HepG2 (cell line): ENCODE measurements around the gene ZNF586. TPM values are rescaled to one million over a fixed set of nuclear protein-coding genes. Genes with fewer than 3 reads are reported as not detected.

Experiments
- ATF1 ChIP-seq: IDR thresholded peaks from 2 replicates; pipeline ENCODE4 v1.6.1; 2016; ENCODE audit warnings: mild to moderate bottlenecking, control low read depth
- GATAD1 ChIP-seq: IDR thresholded peaks from 2 replicates; pipeline ENCODE4 v1.6.1; 2016; ENCODE audit warnings: missing genetic modification reagents, missing compliant biosample characterization
- MYNN ChIP-seq: sonication (generic); formaldehyde crosslinking; IDR thresholded peaks from 2 replicates; pipeline ENCODE4 v1.4.0; 2020; ENCODE audit warnings: mild to moderate bottlenecking, low read depth, missing genetic modification reagents
- NFIB ChIP-seq: sonication (generic); formaldehyde crosslinking; IDR thresholded peaks from 2 replicates; pipeline ENCODE4 v1.9.0; 2021; ENCODE audit warnings: missing genetic modification reagents, mild to moderate bottlenecking, borderline replicate concordance
- SKI ChIP-seq: fragments of 450-650 bp; IDR thresholded peaks from one replicate; pipeline ENCODE4 v1.6.1; 2018; ENCODE audit warnings: mild to moderate bottlenecking; ENCODE audit not compliant: partially characterized antibody
- ZNF235 ChIP-seq: sonication (generic); formaldehyde crosslinking; IDR thresholded peaks from 2 replicates; pipeline ENCODE4 v1.8.1; 2023; ENCODE audit warnings: mild to moderate bottlenecking, missing genetic modification reagents, borderline replicate concordance
- ZNF333 ChIP-seq: sonication (generic); formaldehyde crosslinking; IDR thresholded peaks from 2 replicates; pipeline ENCODE4 v1.4.0; 2020; ENCODE audit warnings: mild to moderate bottlenecking, missing genetic modification reagents, borderline replicate concordance
- ZNF589 ChIP-seq: sonication (generic); formaldehyde crosslinking; conservative IDR thresholded peaks from 2 replicates; pipeline ENCODE4 v1.8.0; 2022; ENCODE audit warnings: mild to moderate bottlenecking, moderate library complexity, missing genetic modification reagents
- polyA plus RNA-seq, 8 experiments: library from polyadenylated mRNA; depleted of rRNA in 3 of 8; stranded (reverse) in 7 of 8; unstranded in 1 of 8; fragments of >200 nt; fragmentation: Illumina TruSeq in 4 of 8; extraction: Trizol in 4 of 8; gene quantifications; 2 replicates each; pipeline versions ENCODE4 v1.2.1 to v1.2.3, GENCODE V29; 2011 to 2016; ENCODE audit warnings: low read depth in 4 of 8, missing spikeins in 1 of 8, mixed read lengths in 1 of 8; ENCODE audit not compliant: insufficient read depth in 1 of 8
- total RNA-seq, 5 experiments: library from RNA; depleted of rRNA; stranded (reverse); fragments of >200 nt; fragmentation: Illumina TruSeq; extraction: Trizol; gene quantifications; 2 replicates each; pipeline ENCODE4 v1.2.3, GENCODE V29; 2016; ENCODE audit warnings: low read depth in 1 of 5
- TF ChIP-seq, protein P1 (sequence below): sonication (generic); formaldehyde crosslinking; IDR thresholded peaks from 2 replicates; pipeline ENCODE4 v1.5.0; 2020; ENCODE audit warnings: mild to moderate bottlenecking, missing genetic modification reagents
- TF ChIP-seq, protein P2 (sequence below): sonication (generic); formaldehyde crosslinking; IDR thresholded peaks from 2 replicates; pipeline ENCODE4 v1.5.0; 2020; ENCODE audit warnings: missing genetic modification reagents
- TF ChIP-seq, protein P3 (sequence below): sonication (generic); formaldehyde crosslinking; conservative IDR thresholded peaks from 2 replicates; pipeline ENCODE4 v1.5.0; 2020; ENCODE audit warnings: missing genetic modification reagents
- TF ChIP-seq, protein P4 (sequence below): sonication (generic); formaldehyde crosslinking; IDR thresholded peaks from 2 replicates; pipeline ENCODE4 v1.4.0; 2020; ENCODE audit warnings: missing genetic modification reagents, borderline replicate concordance
- TF ChIP-seq, protein P5 (sequence below): sonication (generic); formaldehyde crosslinking; IDR thresholded peaks from 2 replicates; pipeline ENCODE4 v1.4.0; 2020; ENCODE audit warnings: low read depth, mild to moderate bottlenecking, missing genetic modification reagents
- TF ChIP-seq, protein P6 (sequence below): conservative IDR thresholded peaks from 2 replicates; pipeline ENCODE4 v1.6.1; 2018; ENCODE audit warnings: missing genetic modification reagents

The ZNF586 gene
- total and polyA plus RNA-seq, 2 of the 13 experiments (the other 11 are each of a cell fraction or from before 2014, with no cell fraction given), result 0.50 to 3.4 TPM

DNA sequence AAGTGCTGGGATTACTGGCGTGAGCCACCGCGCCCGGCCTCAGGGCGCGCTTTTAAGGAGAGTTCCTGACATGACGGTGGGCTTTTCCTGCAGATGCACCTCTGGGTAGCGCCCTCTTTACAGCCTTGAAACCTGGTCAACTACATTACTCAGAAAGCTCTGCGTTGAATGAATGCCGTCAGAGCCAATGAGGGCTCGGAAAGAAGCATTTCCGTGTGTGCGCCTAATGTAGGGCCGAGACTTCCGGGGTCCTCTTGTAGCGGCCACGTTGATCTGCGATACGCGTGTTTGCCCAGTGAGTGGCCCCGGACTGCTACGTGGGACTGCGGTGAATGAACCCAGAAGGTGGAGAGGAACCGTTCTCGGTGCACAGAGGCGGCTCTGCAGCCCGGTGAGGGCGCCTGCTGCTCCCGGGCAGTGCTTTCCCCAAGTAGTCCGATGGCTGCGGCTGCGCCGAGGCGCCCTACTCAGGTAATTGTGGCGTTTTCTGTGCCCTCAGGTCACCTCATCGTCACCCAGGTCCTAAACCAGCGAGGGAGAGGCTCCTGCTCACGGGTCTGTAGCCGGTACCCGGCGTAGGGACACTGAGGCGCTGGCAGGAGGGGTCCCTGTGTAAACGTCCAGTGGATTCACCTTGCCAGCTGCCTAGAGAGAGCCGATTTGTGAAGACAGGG, 50.1 kb downstream of the ZNF586 start (continued):
- TF ChIP-seq, protein P1, sequence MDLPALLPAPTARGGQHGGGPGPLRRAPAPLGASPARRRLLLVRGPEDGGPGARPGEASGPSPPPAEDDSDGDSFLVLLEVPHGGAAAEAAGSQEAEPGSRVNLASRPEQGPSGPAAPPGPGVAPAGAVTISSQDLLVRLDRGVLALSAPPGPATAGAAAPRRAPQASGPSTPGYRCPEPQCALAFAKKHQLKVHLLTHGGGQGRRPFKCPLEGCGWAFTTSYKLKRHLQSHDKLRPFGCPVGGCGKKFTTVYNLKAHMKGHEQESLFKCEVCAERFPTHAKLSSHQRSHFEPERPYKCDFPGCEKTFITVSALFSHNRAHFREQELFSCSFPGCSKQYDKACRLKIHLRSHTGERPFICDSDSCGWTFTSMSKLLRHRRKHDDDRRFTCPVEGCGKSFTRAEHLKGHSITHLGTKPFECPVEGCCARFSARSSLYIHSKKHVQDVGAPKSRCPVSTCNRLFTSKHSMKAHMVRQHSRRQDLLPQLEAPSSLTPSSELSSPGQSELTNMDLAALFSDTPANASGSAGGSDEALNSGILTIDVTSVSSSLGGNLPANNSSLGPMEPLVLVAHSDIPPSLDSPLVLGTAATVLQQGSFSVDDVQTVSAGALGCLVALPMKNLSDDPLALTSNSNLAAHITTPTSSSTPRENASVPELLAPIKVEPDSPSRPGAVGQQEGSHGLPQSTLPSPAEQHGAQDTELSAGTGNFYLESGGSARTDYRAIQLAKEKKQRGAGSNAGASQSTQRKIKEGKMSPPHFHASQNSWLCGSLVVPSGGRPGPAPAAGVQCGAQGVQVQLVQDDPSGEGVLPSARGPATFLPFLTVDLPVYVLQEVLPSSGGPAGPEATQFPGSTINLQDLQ, result peak; percentile 30; the same call in 1 of the 2 replicates
- TF ChIP-seq, protein P2, sequence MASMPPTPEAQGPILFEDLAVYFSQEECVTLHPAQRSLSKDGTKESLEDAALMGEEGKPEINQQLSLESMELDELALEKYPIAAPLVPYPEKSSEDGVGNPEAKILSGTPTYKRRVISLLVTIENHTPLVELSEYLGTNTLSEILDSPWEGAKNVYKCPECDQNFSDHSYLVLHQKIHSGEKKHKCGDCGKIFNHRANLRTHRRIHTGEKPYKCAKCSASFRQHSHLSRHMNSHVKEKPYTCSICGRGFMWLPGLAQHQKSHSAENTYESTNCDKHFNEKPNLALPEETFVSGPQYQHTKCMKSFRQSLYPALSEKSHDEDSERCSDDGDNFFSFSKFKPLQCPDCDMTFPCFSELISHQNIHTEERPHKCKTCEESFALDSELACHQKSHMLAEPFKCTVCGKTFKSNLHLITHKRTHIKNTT, result no peak
- TF ChIP-seq ZNF235 (peak; percentile 38; the same call in 1 of the 2 replicates), MYNN (CRISPR knock-in tag) (no peak), ATF1 (CRISPR knock-in tag) (peak; percentile 58), NFIB (CRISPR knock-in tag) (no peak), GATAD1 (CRISPR knock-in tag) (peak; percentile 88), ZNF589 (CRISPR knock-in tag) (no peak), ZNF333 (CRISPR knock-in tag) (0 out of 2 replicates have a peak, but pooled peaks have one; percentile 43), SKI (no peak)
- TF ChIP-seq, protein P3, sequence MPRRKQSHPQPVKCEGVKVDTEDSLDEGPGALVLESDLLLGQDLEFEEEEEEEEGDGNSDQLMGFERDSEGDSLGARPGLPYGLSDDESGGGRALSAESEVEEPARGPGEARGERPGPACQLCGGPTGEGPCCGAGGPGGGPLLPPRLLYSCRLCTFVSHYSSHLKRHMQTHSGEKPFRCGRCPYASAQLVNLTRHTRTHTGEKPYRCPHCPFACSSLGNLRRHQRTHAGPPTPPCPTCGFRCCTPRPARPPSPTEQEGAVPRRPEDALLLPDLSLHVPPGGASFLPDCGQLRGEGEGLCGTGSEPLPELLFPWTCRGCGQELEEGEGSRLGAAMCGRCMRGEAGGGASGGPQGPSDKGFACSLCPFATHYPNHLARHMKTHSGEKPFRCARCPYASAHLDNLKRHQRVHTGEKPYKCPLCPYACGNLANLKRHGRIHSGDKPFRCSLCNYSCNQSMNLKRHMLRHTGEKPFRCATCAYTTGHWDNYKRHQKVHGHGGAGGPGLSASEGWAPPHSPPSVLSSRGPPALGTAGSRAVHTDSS (CRISPR knock-in tag), result no peak
- TF ChIP-seq, protein P4, sequence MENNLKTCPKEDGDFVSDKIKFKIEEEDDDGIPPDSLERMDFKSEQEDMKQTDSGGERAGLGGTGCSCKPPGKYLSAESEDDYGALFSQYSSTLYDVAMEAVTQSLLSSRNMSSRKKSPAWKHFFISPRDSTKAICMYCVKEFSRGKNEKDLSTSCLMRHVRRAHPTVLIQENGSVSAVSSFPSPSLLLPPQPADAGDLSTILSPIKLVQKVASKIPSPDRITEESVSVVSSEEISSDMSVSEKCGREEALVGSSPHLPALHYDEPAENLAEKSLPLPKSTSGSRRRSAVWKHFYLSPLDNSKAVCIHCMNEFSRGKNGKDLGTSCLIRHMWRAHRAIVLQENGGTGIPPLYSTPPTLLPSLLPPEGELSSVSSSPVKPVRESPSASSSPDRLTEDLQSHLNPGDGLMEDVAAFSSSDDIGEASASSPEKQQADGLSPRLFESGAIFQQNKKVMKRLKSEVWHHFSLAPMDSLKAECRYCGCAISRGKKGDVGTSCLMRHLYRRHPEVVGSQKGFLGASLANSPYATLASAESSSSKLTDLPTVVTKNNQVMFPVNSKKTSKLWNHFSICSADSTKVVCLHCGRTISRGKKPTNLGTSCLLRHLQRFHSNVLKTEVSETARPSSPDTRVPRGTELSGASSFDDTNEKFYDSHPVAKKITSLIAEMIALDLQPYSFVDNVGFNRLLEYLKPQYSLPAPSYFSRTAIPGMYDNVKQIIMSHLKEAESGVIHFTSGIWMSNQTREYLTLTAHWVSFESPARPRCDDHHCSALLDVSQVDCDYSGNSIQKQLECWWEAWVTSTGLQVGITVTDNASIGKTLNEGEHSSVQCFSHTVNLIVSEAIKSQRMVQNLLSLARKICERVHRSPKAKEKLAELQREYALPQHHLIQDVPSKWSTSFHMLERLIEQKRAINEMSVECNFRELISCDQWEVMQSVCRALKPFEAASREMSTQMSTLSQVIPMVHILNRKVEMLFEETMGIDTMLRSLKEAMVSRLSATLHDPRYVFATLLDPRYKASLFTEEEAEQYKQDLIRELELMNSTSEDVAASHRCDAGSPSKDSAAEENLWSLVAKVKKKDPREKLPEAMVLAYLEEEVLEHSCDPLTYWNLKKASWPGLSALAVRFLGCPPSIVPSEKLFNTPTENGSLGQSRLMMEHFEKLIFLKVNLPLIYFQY (CRISPR knock-in tag), result peak; percentile 16; the same call in 1 of the 2 replicates
- TF ChIP-seq, protein P5, sequence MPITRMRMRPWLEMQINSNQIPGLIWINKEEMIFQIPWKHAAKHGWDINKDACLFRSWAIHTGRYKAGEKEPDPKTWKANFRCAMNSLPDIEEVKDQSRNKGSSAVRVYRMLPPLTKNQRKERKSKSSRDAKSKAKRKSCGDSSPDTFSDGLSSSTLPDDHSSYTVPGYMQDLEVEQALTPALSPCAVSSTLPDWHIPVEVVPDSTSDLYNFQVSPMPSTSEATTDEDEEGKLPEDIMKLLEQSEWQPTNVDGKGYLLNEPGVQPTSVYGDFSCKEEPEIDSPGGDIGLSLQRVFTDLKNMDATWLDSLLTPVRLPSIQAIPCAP, result no peak
- TF ChIP-seq, protein P6, sequence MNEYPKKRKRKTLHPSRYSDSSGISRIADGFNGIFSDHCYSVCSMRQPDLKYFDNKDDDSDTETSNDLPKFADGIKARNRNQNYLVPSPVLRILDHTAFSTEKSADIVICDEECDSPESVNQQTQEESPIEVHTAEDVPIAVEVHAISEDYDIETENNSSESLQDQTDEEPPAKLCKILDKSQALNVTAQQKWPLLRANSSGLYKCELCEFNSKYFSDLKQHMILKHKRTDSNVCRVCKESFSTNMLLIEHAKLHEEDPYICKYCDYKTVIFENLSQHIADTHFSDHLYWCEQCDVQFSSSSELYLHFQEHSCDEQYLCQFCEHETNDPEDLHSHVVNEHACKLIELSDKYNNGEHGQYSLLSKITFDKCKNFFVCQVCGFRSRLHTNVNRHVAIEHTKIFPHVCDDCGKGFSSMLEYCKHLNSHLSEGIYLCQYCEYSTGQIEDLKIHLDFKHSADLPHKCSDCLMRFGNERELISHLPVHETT (CRISPR knock-in tag), result peak; percentile 26; the same call in 1 of the 2 replicates
